HepG2 (cell line): Measurements from ENCODE around the gene SLC29A2. TPM values are rescaled to one million over a fixed set of nuclear protein-coding genes. Genes with fewer than 3 reads are reported as not detected.

Source experiments
- AGO1 ChIP-seq: fragments of 200-400 bp; formaldehyde crosslinking; IDR thresholded peaks from 2 replicates; pipeline ENCODE4 v1.6.1; 2017; ENCODE audit warnings: mild to moderate bottlenecking, low read depth, low read length, moderate library complexity; ENCODE audit not compliant: poor library complexity, severe bottlenecking
- CREBL2 ChIP-seq: sonication (generic); formaldehyde crosslinking; IDR thresholded peaks from 2 replicates; pipeline ENCODE4 v1.8.1; 2023; ENCODE audit warnings: missing genetic modification reagents, mild to moderate bottlenecking, borderline replicate concordance
- HNRNPK ChIP-seq: fragments of 200-400 bp; formaldehyde crosslinking; IDR thresholded peaks from 2 replicates; pipeline ENCODE4 v1.6.1; 2018; ENCODE audit warnings: low read length, low read depth, moderate library complexity, mild to moderate bottlenecking; ENCODE audit not compliant: poor library complexity, severe bottlenecking
- JUND ChIP-seq: sonication (generic); formaldehyde crosslinking; IDR thresholded peaks from 2 replicates; pipeline ENCODE4 v1.8.0; 2022; ENCODE audit warnings: mild to moderate bottlenecking, missing genetic modification reagents
- KAT7 ChIP-seq: IDR thresholded peaks from 2 replicates; pipeline ENCODE4 v1.6.1; 2018; ENCODE audit warnings: borderline replicate concordance, missing compliant biosample characterization
- PPARG ChIP-seq: conservative IDR thresholded peaks from 2 replicates; pipeline ENCODE4 v1.6.1; 2016; ENCODE audit warnings: missing biosample characterization, missing genetic modification reagents
- ZBTB14 ChIP-seq: sonication (generic); formaldehyde crosslinking; IDR thresholded peaks from 2 replicates; pipeline ENCODE4 v1.4.0; 2020; ENCODE audit warnings: missing genetic modification reagents
- ZBTB42 ChIP-seq: sonication (generic); formaldehyde crosslinking; IDR thresholded peaks from 2 replicates; pipeline ENCODE4 v1.5.0; 2020; ENCODE audit warnings: mild to moderate bottlenecking, missing genetic modification reagents
- ZFYVE20 ChIP-seq: sonication (generic); formaldehyde crosslinking; IDR thresholded peaks from 2 replicates; pipeline ENCODE4 v1.8.0; 2023; ENCODE audit warnings: low read depth, mild to moderate bottlenecking, moderate library complexity, missing genetic modification reagents, borderline replicate concordance
- ZNF207 ChIP-seq: fragments of 450-650 bp; IDR thresholded peaks from 2 replicates; pipeline ENCODE4 v1.6.1; 2016; ENCODE audit warnings: antibody characterized with exemption, borderline replicate concordance
- ZNF235 ChIP-seq: sonication (generic); formaldehyde crosslinking; IDR thresholded peaks from 2 replicates; pipeline ENCODE4 v1.8.1; 2023; ENCODE audit warnings: mild to moderate bottlenecking, missing genetic modification reagents, borderline replicate concordance
- ZNF317 ChIP-seq: sonication (generic); formaldehyde crosslinking; IDR thresholded peaks from 2 replicates; pipeline ENCODE4 v1.5.0; 2020; ENCODE audit warnings: mild to moderate bottlenecking, missing genetic modification reagents
- ZNF510 ChIP-seq: sonication (generic); formaldehyde crosslinking; IDR thresholded peaks from 2 replicates; pipeline ENCODE4 v1.4.0; 2020; ENCODE audit warnings: low read depth, mild to moderate bottlenecking, missing genetic modification reagents
- ZNF788 ChIP-seq: sonication (generic); formaldehyde crosslinking; IDR thresholded peaks from 2 replicates; pipeline ENCODE4 v1.5.0; 2020; ENCODE audit warnings: mild to moderate bottlenecking, missing genetic modification reagents, borderline replicate concordance
- polyA plus RNA-seq, 8 experiments: library from polyadenylated mRNA; depleted of rRNA in 3 of 8; stranded (reverse) in 7 of 8; unstranded in 1 of 8; fragments of >200 nt; fragmentation: Illumina TruSeq in 4 of 8; extraction: Trizol in 4 of 8; gene quantifications; 2 replicates each; pipeline versions ENCODE4 v1.2.1 to v1.2.3, GENCODE V29; 2011 to 2016; ENCODE audit warnings: low read depth in 4 of 8, missing spikeins in 1 of 8, mixed read lengths in 1 of 8; ENCODE audit not compliant: insufficient read depth in 1 of 8
- total RNA-seq, 5 experiments: library from RNA; depleted of rRNA; stranded (reverse); fragments of >200 nt; fragmentation: Illumina TruSeq; extraction: Trizol; gene quantifications; 2 replicates each; pipeline ENCODE4 v1.2.3, GENCODE V29; 2016; ENCODE audit warnings: low read depth in 1 of 5
- TF ChIP-seq, protein P1 (sequence below): fragments of 450-650 bp; IDR thresholded peaks from 2 replicates; pipeline ENCODE4 v1.6.1; 2017; ENCODE audit warnings: mild to moderate bottlenecking
- TF ChIP-seq, protein P2 (sequence below): sonication (generic); IDR thresholded peaks from 2 replicates; pipeline ENCODE4 v1.6.1; 2016; ENCODE audit warnings: low read depth, borderline replicate concordance
- TF ChIP-seq, protein P3 (sequence below): sonication (generic); formaldehyde crosslinking; IDR thresholded peaks from 2 replicates; pipeline ENCODE4 v1.4.0; 2020; ENCODE audit warnings: low read depth, mild to moderate bottlenecking, missing genetic modification reagents
- TF ChIP-seq, protein P4 (sequence below): sonication (generic); formaldehyde crosslinking; IDR thresholded peaks from 2 replicates; pipeline ENCODE4 v1.5.1; 2020; ENCODE audit warnings: missing genetic modification reagents, mild to moderate bottlenecking, borderline replicate concordance

SLC29A2 gene
- total and polyA plus RNA-seq, 2 of the 13 experiments (the other 11 are each of a cell fraction or from before 2014, with no cell fraction given), result 0.63 to 0.66 TPM

GRCh38 chr11:66328302-66329144, 43.0 kb downstream of the SLC29A2 start (continued):
- TF ChIP-seq, protein P1, sequence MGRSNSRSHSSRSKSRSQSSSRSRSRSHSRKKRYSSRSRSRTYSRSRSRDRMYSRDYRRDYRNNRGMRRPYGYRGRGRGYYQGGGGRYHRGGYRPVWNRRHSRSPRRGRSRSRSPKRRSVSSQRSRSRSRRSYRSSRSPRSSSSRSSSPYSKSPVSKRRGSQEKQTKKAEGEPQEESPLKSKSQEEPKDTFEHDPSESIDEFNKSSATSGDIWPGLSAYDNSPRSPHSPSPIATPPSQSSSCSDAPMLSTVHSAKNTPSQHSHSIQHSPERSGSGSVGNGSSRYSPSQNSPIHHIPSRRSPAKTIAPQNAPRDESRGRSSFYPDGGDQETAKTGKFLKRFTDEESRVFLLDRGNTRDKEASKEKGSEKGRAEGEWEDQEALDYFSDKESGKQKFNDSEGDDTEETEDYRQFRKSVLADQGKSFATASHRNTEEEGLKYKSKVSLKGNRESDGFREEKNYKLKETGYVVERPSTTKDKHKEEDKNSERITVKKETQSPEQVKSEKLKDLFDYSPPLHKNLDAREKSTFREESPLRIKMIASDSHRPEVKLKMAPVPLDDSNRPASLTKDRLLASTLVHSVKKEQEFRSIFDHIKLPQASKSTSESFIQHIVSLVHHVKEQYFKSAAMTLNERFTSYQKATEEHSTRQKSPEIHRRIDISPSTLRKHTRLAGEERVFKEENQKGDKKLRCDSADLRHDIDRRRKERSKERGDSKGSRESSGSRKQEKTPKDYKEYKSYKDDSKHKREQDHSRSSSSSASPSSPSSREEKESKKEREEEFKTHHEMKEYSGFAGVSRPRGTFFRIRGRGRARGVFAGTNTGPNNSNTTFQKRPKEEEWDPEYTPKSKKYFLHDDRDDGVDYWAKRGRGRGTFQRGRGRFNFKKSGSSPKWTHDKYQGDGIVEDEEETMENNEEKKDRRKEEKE, result no peak
- TF ChIP-seq ZNF788 (CRISPR knock-in tag) (peak; percentile 62; the same call in 1 of the 2 replicates), AGO1 (no peak), PPARG (CRISPR knock-in tag) (0 out of 2 replicates have a peak, but pooled peaks have one; percentile 22), KAT7 (CRISPR knock-in tag) (no peak), ZNF317 (CRISPR knock-in tag) (peak; percentile 38; the same call in 1 of the 2 replicates), CREBL2 (CRISPR knock-in tag) (no peak), ZBTB14 (no peak), ZNF207 (no peak), ZBTB42 (0 out of 2 replicates have a peak, but pooled peaks have one; percentile 61), ZFYVE20 (no peak), ZNF235 (CRISPR knock-in tag) (no peak), HNRNPK (no peak), ZNF510 (CRISPR knock-in tag) (no peak), JUND (CRISPR knock-in tag) (peak; percentile 12; the same call in 1 of the 2 replicates)
- TF ChIP-seq, protein P2, sequence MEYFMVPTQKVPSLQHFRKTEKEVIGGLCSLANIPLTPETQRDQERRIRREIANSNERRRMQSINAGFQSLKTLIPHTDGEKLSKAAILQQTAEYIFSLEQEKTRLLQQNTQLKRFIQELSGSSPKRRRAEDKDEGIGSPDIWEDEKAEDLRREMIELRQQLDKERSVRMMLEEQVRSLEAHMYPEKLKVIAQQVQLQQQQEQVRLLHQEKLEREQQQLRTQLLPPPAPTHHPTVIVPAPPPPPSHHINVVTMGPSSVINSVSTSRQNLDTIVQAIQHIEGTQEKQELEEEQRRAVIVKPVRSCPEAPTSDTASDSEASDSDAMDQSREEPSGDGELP, result no peak; the same call in 1 of the 2 replicates
- TF ChIP-seq, protein P3, sequence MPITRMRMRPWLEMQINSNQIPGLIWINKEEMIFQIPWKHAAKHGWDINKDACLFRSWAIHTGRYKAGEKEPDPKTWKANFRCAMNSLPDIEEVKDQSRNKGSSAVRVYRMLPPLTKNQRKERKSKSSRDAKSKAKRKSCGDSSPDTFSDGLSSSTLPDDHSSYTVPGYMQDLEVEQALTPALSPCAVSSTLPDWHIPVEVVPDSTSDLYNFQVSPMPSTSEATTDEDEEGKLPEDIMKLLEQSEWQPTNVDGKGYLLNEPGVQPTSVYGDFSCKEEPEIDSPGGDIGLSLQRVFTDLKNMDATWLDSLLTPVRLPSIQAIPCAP (CRISPR knock-in tag), result no peak
- TF ChIP-seq, protein P4, sequence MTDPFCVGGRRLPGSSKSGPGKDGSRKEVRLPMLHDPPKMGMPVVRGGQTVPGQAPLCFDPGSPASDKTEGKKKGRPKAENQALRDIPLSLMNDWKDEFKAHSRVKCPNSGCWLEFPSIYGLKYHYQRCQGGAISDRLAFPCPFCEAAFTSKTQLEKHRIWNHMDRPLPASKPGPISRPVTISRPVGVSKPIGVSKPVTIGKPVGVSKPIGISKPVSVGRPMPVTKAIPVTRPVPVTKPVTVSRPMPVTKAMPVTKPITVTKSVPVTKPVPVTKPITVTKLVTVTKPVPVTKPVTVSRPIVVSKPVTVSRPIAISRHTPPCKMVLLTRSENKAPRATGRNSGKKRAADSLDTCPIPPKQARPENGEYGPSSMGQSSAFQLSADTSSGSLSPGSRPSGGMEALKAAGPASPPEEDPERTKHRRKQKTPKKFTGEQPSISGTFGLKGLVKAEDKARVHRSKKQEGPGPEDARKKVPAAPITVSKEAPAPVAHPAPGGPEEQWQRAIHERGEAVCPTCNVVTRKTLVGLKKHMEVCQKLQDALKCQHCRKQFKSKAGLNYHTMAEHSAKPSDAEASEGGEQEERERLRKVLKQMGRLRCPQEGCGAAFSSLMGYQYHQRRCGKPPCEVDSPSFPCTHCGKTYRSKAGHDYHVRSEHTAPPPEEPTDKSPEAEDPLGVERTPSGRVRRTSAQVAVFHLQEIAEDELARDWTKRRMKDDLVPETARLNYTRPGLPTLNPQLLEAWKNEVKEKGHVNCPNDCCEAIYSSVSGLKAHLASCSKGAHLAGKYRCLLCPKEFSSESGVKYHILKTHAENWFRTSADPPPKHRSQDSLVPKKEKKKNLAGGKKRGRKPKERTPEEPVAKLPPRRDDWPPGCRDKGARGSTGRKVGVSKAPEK, result no peak
